HL-60/S4 treated with phorbol 12-myristate 13-acetate at 8.2 ng/mL for 4 days and 3 days (cell line): Measurements from ENCODE around the gene PPP6R2.
"Not testable (repeated sequence)": the region's sequence is repeated elsewhere in the genome, so short reads cannot be mapped to it uniquely, and the experiment has no call there.

Experiments used
- in situ Hi-C: fragments of 300-500 bp; cut with MboI; formaldehyde crosslinking; loops from 2 replicates; pipeline ENCODE4 v1.15.0; 2022; ENCODE audit warnings: low sequenced_read_pairs

The PPP6R2 gene

DNA sequence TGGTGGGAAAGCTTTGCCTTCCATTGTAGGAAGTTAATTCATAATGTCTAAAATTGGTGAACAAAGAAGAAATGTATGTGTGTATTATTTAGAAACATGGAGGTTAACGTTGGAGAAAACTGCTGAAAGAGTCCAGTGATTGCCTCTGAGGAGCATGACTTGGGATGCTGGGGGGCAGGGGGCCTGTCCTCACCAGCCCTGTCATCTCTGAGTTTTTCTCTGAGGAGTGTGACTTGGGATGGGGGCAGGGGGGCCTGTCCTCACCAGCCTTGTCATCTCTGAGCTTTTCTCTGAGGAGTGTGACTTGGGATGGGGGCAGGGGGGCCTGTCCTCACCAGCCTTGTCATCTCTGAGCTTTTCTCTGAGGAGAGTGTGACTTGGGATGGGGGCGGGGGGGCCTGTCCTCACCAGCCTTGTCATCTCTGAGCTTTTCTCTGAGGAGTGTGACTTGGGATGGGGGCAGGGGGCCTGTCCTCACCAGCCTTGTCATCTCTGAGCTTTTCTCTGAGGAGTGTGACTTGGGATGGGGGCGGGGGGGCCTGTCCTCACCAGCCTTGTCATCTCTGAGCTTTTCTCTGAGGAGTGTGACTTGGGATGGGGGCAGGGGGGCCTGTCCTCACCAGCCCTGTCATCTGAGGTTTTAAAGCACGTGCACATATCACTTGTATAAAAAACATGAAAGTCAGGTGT lies 54.4 kb downstream of the PPP6R2 start:
- in situ Hi-C loops, result not testable (repeated sequence)

DNA sequence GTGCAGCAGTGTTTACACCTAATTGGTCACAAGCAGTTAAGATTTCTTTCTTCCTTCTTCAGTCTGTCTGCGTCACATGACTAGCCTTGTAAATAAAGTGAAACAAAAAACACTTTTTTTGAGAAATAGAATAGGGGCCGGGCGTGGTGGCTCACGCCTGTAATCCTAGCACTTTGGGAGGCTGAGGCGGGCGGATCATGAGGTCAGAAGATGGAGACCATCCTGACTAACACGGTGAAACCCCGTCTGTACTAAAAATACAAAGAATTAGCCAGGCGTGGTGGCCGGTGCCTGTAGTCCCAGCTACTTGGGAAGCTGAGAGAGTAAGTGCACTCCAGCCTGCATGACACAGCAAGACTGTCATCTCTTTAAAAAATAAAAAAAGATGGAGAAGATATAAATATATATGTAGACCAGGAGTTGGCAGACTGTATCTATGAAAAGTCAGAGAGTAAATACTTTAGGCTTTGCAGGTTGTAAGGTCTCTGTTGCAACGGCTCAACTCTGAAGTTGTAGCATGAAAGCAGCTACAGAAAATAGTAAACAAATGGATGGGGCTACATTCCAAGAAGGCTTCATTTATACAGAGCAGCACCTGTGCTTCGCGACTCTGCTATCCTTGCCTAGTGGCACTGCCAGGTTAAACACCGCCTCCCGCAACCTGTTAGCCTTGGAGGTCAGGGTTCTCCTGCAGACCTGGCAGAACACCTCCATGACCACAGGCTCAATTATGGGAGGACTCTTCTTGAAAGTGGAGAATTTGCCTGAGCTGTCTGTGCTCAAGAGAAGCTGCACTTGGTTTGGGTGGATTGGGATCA lies 55.9 kb downstream of the PPP6R2 start:
- in situ Hi-C loops, result no loop called here

DNA sequence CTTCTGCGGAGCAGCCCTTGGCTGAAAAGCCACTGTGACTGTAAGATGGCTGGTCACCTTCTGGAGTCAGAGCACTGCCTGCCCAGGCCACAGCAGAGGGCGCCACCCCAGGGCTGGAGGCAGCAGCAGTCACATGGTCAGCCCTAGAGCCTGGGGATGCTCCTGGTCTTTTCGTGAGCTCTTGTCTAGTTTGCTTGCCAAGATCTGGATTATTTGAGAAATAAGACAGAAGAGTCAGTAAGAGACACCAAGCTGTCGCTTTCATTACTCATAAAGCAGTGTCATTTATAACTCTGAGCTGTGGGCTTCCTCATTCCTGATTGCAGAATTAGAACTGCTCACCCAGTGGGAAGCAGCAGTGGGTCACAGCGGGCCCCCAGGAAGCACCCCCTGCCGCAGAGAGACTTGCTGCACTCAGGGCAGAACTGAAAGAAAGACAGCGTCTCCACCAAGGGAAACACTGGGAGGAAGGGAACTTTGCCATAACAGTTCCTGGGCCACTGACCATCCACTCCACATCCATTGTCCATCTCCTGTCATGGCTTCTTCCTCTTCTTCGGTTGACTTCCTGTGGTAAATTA lies 56.7 kb downstream of the PPP6R2 start:
- in situ Hi-C loops, result no loop called here

DNA sequence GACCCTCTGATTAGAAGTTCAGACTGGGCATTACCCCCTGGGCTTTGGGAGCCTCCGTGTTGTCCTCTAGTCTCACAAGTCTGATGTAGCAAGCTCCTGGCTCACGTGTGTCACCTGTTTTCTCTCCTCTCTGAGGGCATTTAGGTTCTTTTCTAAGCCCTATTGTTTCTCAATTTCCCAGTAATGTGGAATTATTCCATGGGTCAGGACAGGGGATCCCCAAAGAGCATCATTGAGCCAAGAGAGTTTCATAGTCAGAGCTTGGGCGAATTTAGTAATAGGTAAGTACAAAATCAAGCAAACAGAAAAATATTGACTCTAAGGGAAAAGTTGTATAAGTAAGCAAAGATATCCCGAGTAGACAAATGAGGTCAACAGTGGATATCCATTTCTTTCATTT lies 57.3 kb downstream of the PPP6R2 start:
- in situ Hi-C loops, result no loop called here

DNA sequence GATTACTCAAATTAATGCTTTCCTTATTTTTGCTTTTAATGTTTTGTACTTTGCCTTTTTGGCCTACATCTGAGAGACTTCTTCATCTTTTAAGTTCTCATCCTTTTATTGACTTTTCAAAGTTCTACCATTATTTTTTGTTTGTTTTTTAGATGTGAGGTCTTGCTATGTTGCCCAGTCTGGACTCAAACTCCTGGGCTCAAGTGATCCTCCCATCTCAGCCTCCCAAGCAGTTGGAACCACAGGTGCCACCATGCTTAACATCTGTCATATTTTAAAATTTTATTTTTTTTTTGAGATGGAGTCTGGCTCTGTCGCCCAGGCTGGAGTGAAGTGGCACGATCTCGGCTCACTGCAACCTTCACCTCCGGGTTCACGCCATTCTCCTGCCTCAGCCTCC lies 57.8 kb downstream of the PPP6R2 start:
- in situ Hi-C loops, result no loop called here

DNA sequence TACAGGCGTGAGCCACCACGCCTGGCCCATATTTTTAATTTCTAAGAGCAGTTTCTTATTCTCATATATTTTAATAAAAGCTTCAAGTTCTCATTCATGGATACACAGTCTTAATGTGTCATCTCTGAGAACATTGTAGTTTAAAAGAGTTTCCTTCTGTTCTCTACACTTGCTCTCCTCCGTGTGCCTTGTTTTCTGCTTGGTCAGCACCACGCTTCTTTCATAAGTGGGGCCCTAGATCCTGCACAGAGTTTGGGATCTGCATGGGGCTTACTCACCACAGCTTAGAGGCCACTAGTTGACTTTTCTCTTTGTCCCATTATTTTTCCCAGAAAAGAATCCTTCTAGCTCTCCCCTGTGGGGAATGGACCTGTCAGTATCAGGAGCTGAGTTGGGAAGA lies 58.8 kb downstream of the PPP6R2 start:
- in situ Hi-C loops, result no loop called here

DNA sequence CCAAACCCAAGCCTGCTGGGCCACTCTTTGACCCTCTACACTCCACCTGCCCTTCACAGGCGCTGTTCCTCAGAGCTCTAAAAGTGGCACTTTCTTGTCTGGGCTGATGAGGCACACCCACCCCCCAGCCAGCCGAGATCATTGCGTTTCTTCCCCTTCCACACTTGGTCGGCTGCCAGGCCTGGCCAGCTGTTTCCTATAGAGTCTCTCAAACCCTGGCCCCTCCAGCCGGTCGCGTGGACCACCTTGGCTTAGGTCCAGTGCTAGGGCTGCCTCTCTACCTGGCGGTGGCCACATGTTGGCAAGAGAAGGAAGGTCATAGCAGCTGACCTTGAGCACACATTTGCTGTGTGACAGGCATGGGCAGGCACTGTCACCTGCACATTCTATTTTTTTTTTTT lies 60.6 kb downstream of the PPP6R2 start:
- in situ Hi-C loops, result no loop called here

DNA sequence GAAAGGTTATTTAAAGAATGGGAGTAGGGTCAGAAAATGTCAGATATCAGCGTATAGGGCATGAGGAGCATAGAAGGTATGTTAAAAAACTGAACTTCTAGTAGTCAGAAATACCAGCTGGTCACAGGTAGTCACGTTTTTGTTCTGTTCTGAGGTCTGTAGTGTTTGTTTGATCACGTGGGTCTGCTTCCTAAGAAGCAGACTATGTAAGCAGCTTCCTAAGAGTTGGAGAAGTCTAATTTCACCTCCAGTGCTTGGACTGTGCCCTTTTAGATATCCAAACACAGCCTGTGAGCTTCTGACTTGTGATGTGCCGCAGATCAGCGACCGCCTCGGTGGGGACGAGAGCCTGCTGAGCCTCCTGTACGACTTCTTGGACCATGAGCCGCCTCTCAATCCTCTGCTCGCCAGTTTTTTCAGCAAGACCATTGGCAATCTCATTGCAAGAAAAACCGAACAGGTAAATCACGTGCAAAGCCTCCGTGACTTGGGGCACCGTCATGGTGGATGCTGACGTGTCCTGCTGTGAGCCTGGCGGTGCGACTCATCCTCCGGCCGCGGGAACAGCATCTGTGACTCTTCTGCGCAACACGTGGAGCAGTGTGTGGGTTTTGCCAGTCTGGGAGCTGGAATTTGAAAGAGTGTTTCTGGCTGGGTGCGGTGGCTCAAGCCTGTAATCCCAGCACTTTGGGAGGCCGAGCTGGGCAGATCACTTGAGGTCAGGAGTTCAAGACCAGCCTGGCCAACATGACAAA lies 63.5 kb downstream of the PPP6R2 start:
- in situ Hi-C loops, result no loop called here

DNA sequence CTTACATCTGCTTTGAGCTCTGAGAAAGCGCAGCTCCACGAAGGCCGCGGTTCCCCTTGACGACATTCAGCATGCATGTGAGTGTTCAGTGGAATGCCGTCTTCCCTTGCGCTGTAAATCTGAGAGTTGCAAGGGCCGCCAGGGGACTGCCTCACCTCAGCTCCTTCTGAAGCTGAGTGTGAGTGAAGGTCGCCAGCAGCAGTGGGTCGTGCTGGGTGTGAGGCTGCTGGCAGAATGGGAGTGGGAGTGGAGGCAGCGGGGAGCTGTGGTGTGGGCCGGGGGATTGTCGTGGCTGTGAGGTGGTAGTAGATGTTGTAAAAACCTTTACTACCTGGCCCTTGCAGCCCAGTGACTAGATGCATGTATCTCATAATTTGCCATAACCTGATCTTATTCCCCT lies 65.2 kb downstream of the PPP6R2 start:
- in situ Hi-C loops, result no loop called here

DNA sequence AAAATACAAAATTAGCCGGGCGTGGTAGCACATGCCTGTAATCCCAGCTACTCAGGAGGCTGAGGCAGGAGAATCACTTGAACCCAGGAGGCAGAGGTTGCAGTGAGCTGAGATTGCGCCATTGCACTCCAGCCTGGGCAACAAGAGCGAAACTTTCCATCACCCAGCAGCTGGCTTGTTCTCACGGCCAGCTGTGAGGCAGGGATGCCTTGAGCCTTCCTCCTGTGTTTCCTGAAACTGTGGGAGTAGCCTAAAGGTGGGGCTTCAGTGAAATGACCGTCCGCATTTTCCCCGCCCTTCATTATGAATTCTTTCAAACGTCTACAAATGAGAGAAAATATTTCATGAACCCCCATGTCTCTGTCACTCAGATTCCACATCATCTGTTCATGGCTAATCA lies 65.8 kb downstream of the PPP6R2 start:
- in situ Hi-C loops, result not testable (repeated sequence)

DNA sequence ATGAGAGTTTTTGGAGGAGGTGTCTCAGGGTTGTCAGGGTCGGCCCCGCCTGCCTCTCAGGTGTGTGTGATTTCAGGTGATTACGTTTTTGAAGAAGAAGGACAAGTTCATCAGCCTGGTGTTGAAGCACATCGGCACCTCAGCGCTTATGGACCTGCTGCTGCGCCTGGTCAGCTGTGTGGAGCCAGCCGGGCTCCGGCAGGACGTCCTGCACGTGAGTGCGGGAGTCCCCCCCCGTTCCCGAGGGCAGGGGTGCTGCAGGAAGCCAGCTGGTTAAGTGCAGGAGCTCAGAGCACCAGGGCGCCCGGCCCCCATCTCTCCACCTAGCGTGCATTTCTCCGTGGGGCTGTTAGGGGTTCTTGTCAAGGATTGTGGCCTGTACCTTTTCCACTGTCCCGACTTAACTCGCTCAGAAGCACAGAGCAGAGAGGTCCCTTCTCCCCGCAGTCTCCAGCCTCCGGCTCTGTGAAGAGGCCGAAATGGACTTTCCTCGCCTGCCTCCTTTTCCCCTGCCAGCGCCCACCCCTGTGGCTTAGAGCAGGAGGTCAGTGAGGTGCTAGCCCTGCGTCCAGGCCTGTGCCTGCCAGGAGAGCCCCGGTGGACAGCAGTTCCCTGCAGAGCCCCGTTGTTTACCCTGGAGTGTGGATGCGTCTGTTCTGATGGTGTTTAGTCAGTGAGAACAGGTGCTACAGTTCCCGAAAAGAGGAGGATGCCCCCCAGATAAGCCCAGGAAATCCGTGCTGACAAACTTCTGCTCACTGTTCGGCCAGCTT lies 71.5 kb downstream of the PPP6R2 start:
- in situ Hi-C loops, result no loop called here

DNA sequence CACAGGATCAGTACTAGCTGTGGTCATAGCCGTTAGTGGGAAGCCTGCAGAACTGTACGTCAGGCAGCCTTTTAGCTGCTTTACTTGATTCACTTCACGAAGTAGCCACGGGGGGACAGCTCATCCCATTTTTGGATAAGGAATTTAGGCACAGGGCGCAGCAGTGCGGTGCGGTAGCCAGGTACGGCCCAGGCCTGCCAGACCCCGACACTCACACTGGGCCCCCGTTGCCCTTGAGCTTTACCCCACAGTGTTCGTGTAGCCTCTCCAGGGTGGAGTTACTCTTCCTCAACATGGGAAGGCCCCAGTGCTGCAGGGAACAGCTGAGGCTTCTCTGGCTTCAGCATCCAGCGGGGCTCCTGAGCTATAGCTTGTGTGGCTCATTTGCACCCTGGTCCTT lies 72.3 kb downstream of the PPP6R2 start:
- in situ Hi-C loops, result no loop called here

DNA sequence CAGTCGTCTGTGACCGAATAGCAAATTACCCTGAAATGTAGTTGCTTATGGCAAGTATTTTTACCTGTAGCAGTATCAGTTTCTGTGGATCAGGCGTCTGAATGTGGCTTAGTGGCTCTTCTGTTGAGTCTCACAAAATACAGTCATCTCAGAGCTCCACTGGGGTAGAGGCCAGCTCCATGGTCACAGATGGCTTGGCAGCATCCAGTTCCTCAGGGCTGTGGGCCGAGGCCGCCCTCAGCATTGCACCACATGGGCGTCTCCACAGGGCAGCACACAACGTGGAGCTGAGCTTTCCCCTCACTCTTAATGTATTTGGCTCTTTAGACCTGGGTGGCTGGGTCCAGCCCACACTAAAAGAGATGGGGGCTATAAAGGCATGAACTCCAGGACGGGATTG lies 73.9 kb downstream of the PPP6R2 start:
- in situ Hi-C loops, result no loop called here

DNA sequence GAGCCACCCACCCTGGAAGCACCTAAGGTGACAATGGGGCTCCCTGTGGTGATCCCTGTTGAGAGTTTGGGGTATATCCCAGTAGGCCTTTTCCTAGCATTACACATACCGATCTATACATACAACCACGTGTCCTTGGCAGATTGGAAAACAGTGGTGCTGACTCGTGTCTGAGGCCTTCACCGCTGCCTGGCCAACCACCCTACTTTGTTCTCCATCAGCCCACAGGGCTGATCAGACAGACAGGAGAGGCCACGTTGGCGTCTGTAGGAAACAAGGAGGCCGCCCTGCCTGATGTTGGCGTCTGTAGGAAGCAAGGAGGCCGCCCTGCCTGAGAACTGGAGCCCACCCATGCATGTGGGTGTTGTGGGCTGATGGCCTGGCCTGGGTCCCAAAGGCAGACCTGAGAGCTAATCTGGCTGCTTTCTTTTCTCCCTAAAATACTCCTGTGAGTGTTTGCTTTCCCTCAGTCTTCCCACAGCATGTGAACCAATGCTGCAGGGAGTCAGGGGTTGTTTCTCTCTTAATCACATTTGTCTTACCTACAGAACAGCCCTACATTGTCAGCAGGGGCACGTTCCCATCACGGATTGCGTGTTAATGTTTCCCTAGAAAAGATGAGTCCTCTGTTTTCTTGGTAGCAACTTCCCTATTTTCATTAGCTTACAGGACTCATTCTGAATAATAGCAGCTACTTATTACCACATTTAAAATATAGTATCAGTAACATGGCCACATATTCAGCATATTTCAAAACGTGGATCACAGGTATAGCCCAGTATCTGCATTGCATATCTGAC lies 74.5 kb downstream of the PPP6R2 start:
- in situ Hi-C loops, result no loop called here

DNA sequence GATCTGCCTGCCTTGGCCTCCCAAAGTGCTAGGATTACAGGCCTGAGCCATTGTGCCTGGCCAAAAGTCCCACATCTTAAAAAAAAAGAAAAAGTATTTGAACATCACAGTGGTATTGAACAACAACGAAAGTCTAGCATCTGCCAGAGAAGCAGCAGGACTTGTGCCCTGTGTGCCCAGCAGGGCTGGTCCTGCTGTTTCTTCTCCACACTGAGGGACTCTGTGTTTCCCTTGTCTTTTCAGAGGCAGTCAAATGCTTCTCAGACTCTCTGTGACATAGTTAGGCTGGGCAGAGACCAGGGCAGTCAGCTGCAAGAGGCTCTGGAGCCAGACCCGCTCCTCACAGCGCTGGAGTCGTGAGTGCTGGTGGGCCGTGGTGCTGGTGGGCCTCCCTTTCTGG lies 75.5 kb downstream of the PPP6R2 start:
- in situ Hi-C loops, result no loop called here

DNA sequence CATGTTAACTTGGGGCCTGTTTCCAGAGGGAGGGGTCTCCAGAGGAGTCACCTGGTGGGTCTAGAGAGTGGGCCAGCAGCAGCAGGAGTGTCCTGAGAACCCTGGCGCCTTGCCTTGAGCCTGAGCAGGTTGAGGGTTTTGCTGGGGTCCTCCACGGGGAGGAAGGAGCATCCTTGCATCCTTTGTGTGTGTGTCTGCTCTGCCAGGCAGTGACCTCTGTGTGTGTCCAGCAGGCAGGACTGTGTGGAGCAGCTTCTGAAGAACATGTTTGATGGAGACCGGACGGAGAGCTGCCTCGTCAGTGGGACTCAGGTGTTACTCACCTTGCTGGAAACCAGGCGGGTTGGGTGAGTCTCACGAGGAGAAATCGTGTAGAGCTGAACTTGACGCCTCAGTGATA lies 76.0 kb downstream of the PPP6R2 start:
- in situ Hi-C loops, result no loop called here

DNA sequence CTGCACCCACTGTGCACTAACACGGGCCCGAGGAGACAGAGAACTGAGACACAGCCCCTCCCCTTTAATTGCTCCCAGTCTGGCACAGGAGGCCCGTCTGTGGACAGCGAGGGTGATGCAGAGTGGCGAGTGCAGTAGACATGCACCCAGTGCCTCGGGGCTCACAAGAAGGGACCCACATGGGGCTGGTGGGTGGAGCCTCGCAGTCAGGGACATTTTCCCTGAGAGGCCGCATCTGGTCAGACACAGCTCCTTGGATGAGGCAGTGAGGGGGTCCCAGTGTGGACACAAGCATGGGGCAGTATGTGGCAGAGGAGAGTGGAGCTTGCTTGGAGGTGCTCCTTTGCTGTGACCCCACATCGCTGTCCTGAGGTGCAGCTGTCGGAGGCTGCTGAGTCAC lies 76.9 kb downstream of the PPP6R2 start:
- in situ Hi-C loops, result no loop called here

DNA sequence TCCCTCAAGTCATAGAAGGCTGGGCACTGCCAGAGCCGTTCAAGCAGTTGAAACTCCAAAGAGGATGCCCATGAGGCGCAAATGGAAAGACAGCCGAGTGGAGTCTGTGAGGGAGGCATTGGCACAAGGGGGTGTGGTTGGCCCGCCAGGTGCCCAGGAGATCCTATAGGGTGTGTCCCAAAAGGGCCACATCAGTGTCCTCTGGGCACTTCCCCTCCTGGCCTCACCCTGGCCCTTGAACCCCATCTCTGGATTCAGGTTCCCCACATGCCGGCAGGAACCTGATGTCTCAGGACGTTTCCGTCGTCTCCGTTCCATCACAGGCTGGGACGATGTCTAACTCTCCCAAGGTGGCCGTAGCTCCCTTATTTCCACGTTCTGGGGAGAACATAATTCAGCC lies 77.5 kb downstream of the PPP6R2 start:
- in situ Hi-C loops, result no loop called here

DNA sequence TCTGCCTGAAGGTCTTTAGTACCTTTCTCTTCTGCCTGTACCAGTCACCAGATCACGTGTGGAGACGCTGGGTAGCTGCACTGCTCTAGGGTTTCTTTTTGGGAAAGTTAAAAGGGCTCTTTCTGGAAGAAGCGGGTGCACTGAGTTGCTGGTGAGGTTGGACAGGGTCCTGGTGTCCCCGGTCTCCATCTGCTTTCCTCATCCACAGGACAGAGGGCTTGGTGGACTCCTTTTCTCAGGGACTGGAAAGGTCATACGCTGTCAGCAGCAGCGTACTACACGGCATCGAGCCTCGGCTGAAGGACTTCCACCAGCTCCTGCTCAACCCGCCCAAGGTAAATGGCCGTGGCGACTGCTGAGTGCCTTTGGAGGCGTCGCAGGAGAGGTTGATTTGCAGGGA lies 78.9 kb downstream of the PPP6R2 start:
- in situ Hi-C loops, result no loop called here
